A549 (cell line): Measurements from ENCODE around the gene FAM114A2. TPM values are rescaled to one million over a fixed set of nuclear protein-coding genes. Genes with fewer than 3 reads are reported as not detected.

Source experiments
- ATAC-seq, 2 experiments: fragments of 200-7000 bp in 1 of 2; fragments of >200 bp in 1 of 2; cut with Nextera tagmentation in 1 of 2; cut with Tn5 transposase in 1 of 2; 3 replicates each; pipeline versions ENCODE4 v1.8.0 to v1.9.1; 2018 to 2020; ENCODE audit warnings: mild to moderate bottlenecking in 1 of 2, moderate library complexity in 1 of 2
- CTCF ChIA-PET: fragments of 300-600 bp; sonication (Branson Sonifier 250); formaldehyde crosslinking; extraction: SDS; loops from one replicate; lab custom pipeline; 2021; ENCODE audit warnings: antibody characterized with exemption, inconsistent platforms; lab: Yijun Ruan, JAX
- POLR2A ChIA-PET: fragments of 350-600 bp; formaldehyde crosslinking; extraction: SDS; loops from one replicate; lab custom pipeline; 2021; ENCODE audit warnings: antibody characterized with exemption, inconsistent platforms; lab: Yijun Ruan, JAX
- DNase-seq, 2 experiments: peaks; one replicate each; pipeline versions ENCODE4 v3.0.0 to v3.0.0-alpha.2; 2011 to 2016; ENCODE audit warnings: low read depth in 1 of 2, low spot score in 1 of 2
- FAIRE-seq: peaks from 2 replicates; lab custom pipeline; 2011; peaks lifted over from hg19 to GRCh38; lab: Jason Lieb, UNC
- H3K27ac ChIP-seq, 2 experiments: fragments of >200 bp; sonication (Bioruptor Twin); formaldehyde crosslinking; 3 replicates each; pipeline ENCODE4 v1.5.1; 2016 to 2017
- H3K4me1 ChIP-seq: fragments of >200 bp; sonication (Bioruptor Twin); formaldehyde crosslinking; 3 replicates; pipeline ENCODE4 v1.6.1; 2016
- H3K4me2 ChIP-seq: fragments of >200 bp; sonication (Bioruptor Twin); formaldehyde crosslinking; 3 replicates; pipeline ENCODE4 v1.6.1; 2016
- H3K4me3 ChIP-seq: fragments of >200 bp; sonication (Bioruptor Twin); formaldehyde crosslinking; 3 replicates; pipeline ENCODE4 v1.5.1; 2016
- H3K9me3 ChIP-seq: fragments of >200 bp; sonication (Bioruptor Twin); formaldehyde crosslinking; 3 replicates; pipeline ENCODE4 v1.6.1; 2016
- CTCF ChIP-seq: fragments of >200 bp; sonication (Bioruptor Twin); formaldehyde crosslinking; IDR thresholded peaks from 3 replicates; pipeline ENCODE4 v1.5.1; 2016
- ELK1 ChIP-seq: fragments of 150-350 bp; IDR thresholded peaks from 2 replicates; pipeline ENCODE4 v1.6.1; 2014; ENCODE audit warnings: low read depth, mild to moderate bottlenecking, low read length
- HMGXB4 ChIP-seq: fragments of 250-450 bp; sonication (Bioruptor Pico); IDR thresholded peaks from 2 replicates; pipeline ENCODE4 v1.5.0; 2021; ENCODE audit warnings: mild to moderate bottlenecking, moderate library complexity, borderline replicate concordance
- HOXA7 ChIP-seq: fragments of 250-450 bp; sonication (Bioruptor Pico); IDR thresholded peaks from 2 replicates; pipeline ENCODE4 v1.5.0; 2020; ENCODE audit warnings: mild to moderate bottlenecking, moderate library complexity
- KDM5A ChIP-seq: fragments of 200-600 bp; sonication (generic); IDR thresholded peaks from 2 replicates; pipeline ENCODE4 v1.6.1; 2016; ENCODE audit warnings: antibody characterized with exemption, mild to moderate bottlenecking
- MAFK ChIP-seq: fragments of 450-650 bp; IDR thresholded peaks from 2 replicates; pipeline ENCODE4 v1.6.1; 2014; ENCODE audit not compliant: partially characterized antibody
- MYC ChIP-seq: IDR thresholded peaks from 2 replicates; pipeline ENCODE4 v1.6.1; 2012; ENCODE audit warnings: mild to moderate bottlenecking, inconsistent platforms, low read length, improper control_type of control experiment, borderline replicate concordance
- RAD21 ChIP-seq, 2 experiments: fragments of >200 bp in 1 of 2; sonication (Bioruptor Twin) in 1 of 2; formaldehyde crosslinking in 1 of 2; IDR thresholded peaks in 1 of 2; conservative IDR thresholded peaks in 1 of 2; 2 replicates in 1 of 2; 3 replicates in 1 of 2; pipeline ENCODE4 v1.6.1; 2012 to 2018; ENCODE audit warnings: inconsistent platforms in 1 of 2
- REST ChIP-seq: fragments of 200-600 bp; sonication (generic); IDR thresholded peaks from 2 replicates; pipeline ENCODE4 v1.6.1; 2016; ENCODE audit warnings: antibody characterized with exemption, mild to moderate bottlenecking, moderate library complexity
- SMC3 ChIP-seq: fragments of >200 bp; sonication (Bioruptor Twin); formaldehyde crosslinking; IDR thresholded peaks from 3 replicates; pipeline ENCODE4 v1.6.1; 2018; ENCODE audit warnings: inconsistent platforms
- SREBF2 ChIP-seq: fragments of 450-650 bp; IDR thresholded peaks from 2 replicates; pipeline ENCODE4 v1.6.1; 2014; ENCODE audit warnings: mild to moderate bottlenecking, moderate library complexity
- TFCP2L1 ChIP-seq: fragments of 250-450 bp; sonication (Bioruptor Pico); IDR thresholded peaks from 2 replicates; pipeline ENCODE4 v1.5.0; 2021; ENCODE audit warnings: mild to moderate bottlenecking
- USF2 ChIP-seq: fragments of 450-650 bp; IDR thresholded peaks from 2 replicates; pipeline ENCODE4 v1.6.1; 2014; ENCODE audit warnings: antibody characterized with exemption
- ZC3H11A ChIP-seq: fragments of 450-650 bp; IDR thresholded peaks from 2 replicates; pipeline ENCODE4 v1.6.1; 2014; ENCODE audit warnings: antibody characterized with exemption, mild to moderate bottlenecking
- WGBS: methylation state at CpG from one replicate; pipeline ENCODE4 v1.1.6; 2017; ENCODE audit errors: missing lambda C conversion rate; 5-methylcytosine and 5-hydroxymethylcytosine counted together
- polyA plus RNA-seq, 4 experiments: library from polyadenylated mRNA; depleted of rRNA in 3 of 4; stranded (reverse); fragments of >200 nt; fragmentation: RNase III in 1 of 4; extraction: RNeasy Plus Mini Kit Qiagen cat#74134 plus additional on column Dnase treatment in 1 of 4; gene quantifications; 2 replicates in 3 of 4; 3 replicates in 1 of 4; pipeline ENCODE4 v1.2.3, GENCODE V29; 2011 to 2017

The FAM114A2 gene
- polyA plus RNA-seq, 2 of the 4 experiments (the other 2 are of a cell fraction) = 14.6 to 21.3 TPM

GRCh38 chr5:153974131-153974812 is 64.4 kb downstream of the FAM114A2 start:
- no peak for FAIRE-seq
- Histone ChIP-seq H3K4me1 (no peaks in the 10 kb centered on the region), H3K4me2 (no peak overlapping the region), H3K9me3 (no peaks in the 10 kb centered on the region), H3K4me3 (no peak overlapping the region), H3K27ac (no peak overlapping the region)
- WGBS = 4% methylated on average over 7 of the region's 7 CpGs
- TF ChIP-seq SREBF2 (no peak), HMGXB4 (CRISPR knock-in tag) (no peak), ZC3H11A (no peak), REST (no peak), MYC (no peak), ELK1 (no peak), SMC3 (peak; percentile 71), TFCP2L1 (CRISPR knock-in tag) (no peak), USF2 (no peak), CTCF (peak; percentile 92), RAD21 (conservative IDR thresholded peaks at IDR 0.05 in 1 of 2, IDR thresholded peaks at IDR 0.05 in 1 of 2) (peak; percentile 90 to 91)
- ChIA-PET POLR2A (no interaction called here), CTCF (interaction anchor here (0.6 to 5.2 kb wide), 45 partner anchors 9 to 1442 kb away, joined by 3 to 60 read pairs (median 5); no protein-coding TSS in a partner anchor)
- ATAC-seq = peak; percentile 65 to 87; a peak in 5 of 6 replicates
- DNase-seq = peak; percentile 35 to 56

GRCh38 chr5:153972240-153972639 is 66.5 kb downstream of the FAM114A2 start:
- ChIA-PET POLR2A (no interaction called here), CTCF (interaction anchor here (0.6 to 5.2 kb wide), 6 partner anchors 9 to 495 kb away, joined by 3 to 33 read pairs (median 4); no protein-coding TSS in a partner anchor)
- H3K4me1 ChIP-seq = no peaks in the 10 kb centered on the region
- H3K4me2 ChIP-seq = no peak overlapping the region
- H3K4me3 ChIP-seq = no peak overlapping the region
- peak; percentile 52 for TF ChIP-seq MAFK
- no peak for TF ChIP-seq HOXA7 (CRISPR knock-in tag)
- TF ChIP-seq KDM5A = no peak
- no peaks in the 10 kb centered on the region for H3K9me3 ChIP-seq
- 5% methylated on average over 2 of the region's 2 CpGs for WGBS
- H3K27ac ChIP-seq = no peak overlapping the region
- ATAC-seq (no peak), FAIRE-seq (no peak), DNase-seq (no peak)
